Measurements from ENCODE around the gene SECTM1. TPM values are rescaled to one million over a fixed set of nuclear protein-coding genes. Genes with fewer than 3 reads are reported as not detected.

Gene SECTM1
- total and polyA plus RNA-seq, 2 experiments from 2014 or later: 1.4 TPM

- DNase-seq: no peak
- Histone ChIP-seq H4K20me1 (ENCODE audit: insufficient read depth) (no peaks in the 10 kb centered on the region), H3K9me2 (ENCODE audit: insufficient read depth) (no peaks in the 10 kb centered on the region), H3K79me2 (ENCODE audit: insufficient read depth) (no peaks in the 10 kb centered on the region), H3K4me2 (ENCODE audit: unreplicated experiment) (no peak overlapping the region), H3K9ac (no peak overlapping the region), H2AFZ (no peak overlapping the region), H3K4me1 (ENCODE audit: insufficient read depth) (no peaks in the 10 kb centered on the region), H3K9me3 (ENCODE audit: low read depth) (no peaks in the 10 kb centered on the region), H3K4me3 (no peak overlapping the region), H3K27me3 (replicated peaks; ENCODE audit: insufficient read depth) (peaks cover 26% of the 10 kb centered on the region), H3K36me3 (ENCODE audit: low read depth) (no peaks in the 10 kb centered on the region), H3F3A (ENCODE audit: insufficient read depth) (no peaks in the 10 kb centered on the region), H3K27ac (no peak overlapping the region)
- 92 to 94% methylated on average over 7 of the region's 7 CpGs for WGBS, 2 experiments (ENCODE audit: low coverage in 1 of 2, low lambda C conversion rate in 2 of 2, missing lambda C conversion rate in 2 of 2)
- in situ Hi-C loops (cut with MboI): no loop called here
- no peak for TF ChIP-seq EZH2 (IDR thresholded peaks at IDR 0.05; ENCODE audit: insufficient read depth, poor library complexity, severe bottlenecking)
Measured at GRCh38 chr17:82369211-82369610, 35.6 kb upstream of the SECTM1 start.

GRCh38 chr17:82367724-82368524, 34.4 kb upstream of the SECTM1 start:
- Histone ChIP-seq H3K27ac (no peak overlapping the region), H3K27me3 (replicated peaks; ENCODE audit: insufficient read depth) (peaks cover 25% of the 10 kb centered on the region), H3K9me3 (ENCODE audit: low read depth) (no peaks in the 10 kb centered on the region), H3K79me2 (ENCODE audit: insufficient read depth) (no peaks in the 10 kb centered on the region), H2AFZ (no peak overlapping the region), H3K9me2 (ENCODE audit: insufficient read depth) (no peaks in the 10 kb centered on the region), H3K4me1 (ENCODE audit: insufficient read depth) (no peaks in the 10 kb centered on the region), H3K4me3 (no peak overlapping the region), H3K36me3 (ENCODE audit: low read depth) (no peaks in the 10 kb centered on the region), H3K4me2 (ENCODE audit: unreplicated experiment) (no peak overlapping the region), H4K20me1 (ENCODE audit: insufficient read depth) (no peaks in the 10 kb centered on the region), H3F3A (ENCODE audit: insufficient read depth) (no peaks in the 10 kb centered on the region), H3K9ac (no peak overlapping the region)
- TF ChIP-seq EZH2 (IDR thresholded peaks at IDR 0.05; ENCODE audit: insufficient read depth, poor library complexity, severe bottlenecking) (no peak), EZH2phosphoT487 (IDR thresholded peaks at IDR 0.05; ENCODE audit: insufficient read depth, low read depth) (no peak)
- DNase-seq: no peak
- in situ Hi-C loops (cut with MboI): no loop called here
- WGBS, 2 experiments (ENCODE audit: low coverage in 1 of 2, low lambda C conversion rate in 2 of 2, missing lambda C conversion rate in 2 of 2): 78 to 83% methylated on average over 14 of the region's 14 CpGs

DNA sequence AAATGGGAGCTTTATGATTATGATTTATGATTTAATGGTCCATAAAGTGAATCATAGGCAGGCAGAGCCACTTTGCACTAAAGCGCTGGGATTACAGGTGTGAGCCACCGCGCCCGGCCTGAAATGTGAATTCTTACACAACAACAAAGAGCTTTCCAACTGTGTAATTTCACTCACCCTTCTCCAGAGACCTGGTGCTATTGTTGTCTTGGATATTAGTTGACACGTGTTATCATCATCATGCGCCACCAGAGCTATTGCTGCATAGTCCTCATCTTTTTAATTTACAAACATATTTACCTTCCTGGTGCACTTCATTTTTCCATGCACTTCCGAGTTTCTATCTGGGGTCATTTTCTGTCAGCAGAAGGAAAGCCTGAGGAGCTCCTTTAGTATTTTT, 33.2 kb upstream of the SECTM1 start:
- no peak for DNase-seq
- Histone ChIP-seq H3K4me1 (ENCODE audit: insufficient read depth) (no peaks in the 10 kb centered on the region), H3K36me3 (ENCODE audit: low read depth) (no peaks in the 10 kb centered on the region), H3K4me3 (no peak overlapping the region), H3F3A (ENCODE audit: insufficient read depth) (no peaks in the 10 kb centered on the region), H3K9ac (no peak overlapping the region), H3K79me2 (ENCODE audit: insufficient read depth) (no peaks in the 10 kb centered on the region), H3K9me2 (ENCODE audit: insufficient read depth) (no peaks in the 10 kb centered on the region), H3K27me3 (replicated peaks; ENCODE audit: insufficient read depth) (peaks cover 16% of the 10 kb centered on the region), H3K27ac (no peak overlapping the region), H3K9me3 (ENCODE audit: low read depth) (no peaks in the 10 kb centered on the region), H4K20me1 (ENCODE audit: insufficient read depth) (no peaks in the 10 kb centered on the region), H3K4me2 (ENCODE audit: unreplicated experiment) (no peak overlapping the region), H2AFZ (no peak overlapping the region)
- TF ChIP-seq EZH2phosphoT487 (IDR thresholded peaks at IDR 0.05; ENCODE audit: insufficient read depth, low read depth): no peak
- no peak for TF ChIP-seq EZH2 (IDR thresholded peaks at IDR 0.05; ENCODE audit: insufficient read depth, poor library complexity, severe bottlenecking)
- in situ Hi-C loops (cut with MboI): no loop called here
- 83% methylated on average over 7 of the region's 7 CpGs for WGBS, 2 experiments (ENCODE audit: low coverage in 1 of 2, low lambda C conversion rate in 2 of 2, missing lambda C conversion rate in 2 of 2)

- Histone ChIP-seq H3K4me2 (ENCODE audit: unreplicated experiment) (no peak overlapping the region), H3K4me1 (ENCODE audit: insufficient read depth) (no peaks in the 10 kb centered on the region), H3K9me2 (ENCODE audit: insufficient read depth) (no peaks in the 10 kb centered on the region), H3K4me3 (no peak overlapping the region), H4K20me1 (ENCODE audit: insufficient read depth) (no peaks in the 10 kb centered on the region), H3K9ac (no peak overlapping the region), H3K27me3 (replicated peaks; ENCODE audit: insufficient read depth) (peaks cover 8% of the 10 kb centered on the region), H3K36me3 (ENCODE audit: low read depth) (no peaks in the 10 kb centered on the region), H3K27ac (no peak overlapping the region), H3K79me2 (ENCODE audit: insufficient read depth) (no peaks in the 10 kb centered on the region), H3K9me3 (ENCODE audit: low read depth) (no peaks in the 10 kb centered on the region), H3F3A (ENCODE audit: insufficient read depth) (no peaks in the 10 kb centered on the region), H2AFZ (no peak overlapping the region)
- TF ChIP-seq EZH2phosphoT487 (IDR thresholded peaks at IDR 0.05; ENCODE audit: insufficient read depth, low read depth): no peak
- no peak for TF ChIP-seq EZH2 (IDR thresholded peaks at IDR 0.05; ENCODE audit: insufficient read depth, poor library complexity, severe bottlenecking)
- DNase-seq: no peak
- in situ Hi-C loops (cut with MboI): no loop called here
- 68 to 70% methylated on average over 6 of the region's 6 CpGs for WGBS, 2 experiments (ENCODE audit: low coverage in 1 of 2, low lambda C conversion rate in 2 of 2, missing lambda C conversion rate in 2 of 2)
Measured at GRCh38 chr17:82365606-82366295, 32.2 kb upstream of the SECTM1 start.

Measured in GM23248 (cell line).